Stimulated activated CD4-positive, alpha-beta T cell treated with anti-CD3 and anti-CD28 coated beads, Interleukin-2, amount 100 ng/mL, for 4 hours (primary cell): ENCODE data around the gene HMBS.
"Not testable (repeated sequence)": the region's sequence is repeated elsewhere in the genome, so short reads cannot be mapped to it uniquely, and the experiment has no call there.

ENCODE experiments used
- DNase-seq: peaks from one replicate; pipeline ENCODE4 v3.0.0-alpha.2; 2020; ENCODE audit warnings: low read depth

HMBS gene

DNA sequence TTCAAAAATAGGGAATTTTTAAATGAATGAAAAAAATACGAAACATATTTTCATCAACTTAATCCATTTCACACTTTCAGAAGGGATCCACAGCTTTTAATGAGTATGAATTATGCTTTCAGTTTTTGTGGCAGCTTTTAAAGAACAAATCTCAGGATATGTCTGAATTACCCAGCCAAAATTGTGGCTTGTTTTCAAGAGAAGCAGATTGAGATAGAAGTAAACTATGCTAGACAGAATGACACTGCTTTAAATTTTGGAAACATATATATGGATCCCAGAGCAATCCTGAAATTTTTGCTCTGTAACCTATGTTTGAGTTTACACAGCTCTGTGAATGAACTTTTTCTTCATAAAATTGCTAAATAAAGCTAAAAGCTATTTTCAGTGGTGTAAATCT, 34.3 kb downstream of the HMBS start:
- DNase-seq = no peak

DNA sequence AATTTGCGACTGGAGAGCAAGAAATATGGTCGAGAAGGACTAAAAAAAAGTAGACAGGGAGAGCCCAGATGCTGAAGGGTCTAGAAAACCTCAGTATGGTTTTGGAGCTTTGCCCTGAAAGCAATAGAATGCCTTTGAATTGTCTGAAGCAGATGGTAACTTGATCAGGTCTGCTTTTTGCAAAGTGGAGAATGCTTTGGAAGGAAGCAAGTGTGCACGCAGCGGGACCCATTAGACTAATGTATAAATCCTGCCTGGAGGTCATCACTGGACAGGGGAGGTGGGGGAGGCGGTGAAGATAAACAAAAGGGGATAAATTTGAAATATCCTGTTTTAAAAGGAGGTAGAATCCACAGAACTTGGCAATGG, 35.9 kb downstream of the HMBS start:
- no peak for DNase-seq

DNA sequence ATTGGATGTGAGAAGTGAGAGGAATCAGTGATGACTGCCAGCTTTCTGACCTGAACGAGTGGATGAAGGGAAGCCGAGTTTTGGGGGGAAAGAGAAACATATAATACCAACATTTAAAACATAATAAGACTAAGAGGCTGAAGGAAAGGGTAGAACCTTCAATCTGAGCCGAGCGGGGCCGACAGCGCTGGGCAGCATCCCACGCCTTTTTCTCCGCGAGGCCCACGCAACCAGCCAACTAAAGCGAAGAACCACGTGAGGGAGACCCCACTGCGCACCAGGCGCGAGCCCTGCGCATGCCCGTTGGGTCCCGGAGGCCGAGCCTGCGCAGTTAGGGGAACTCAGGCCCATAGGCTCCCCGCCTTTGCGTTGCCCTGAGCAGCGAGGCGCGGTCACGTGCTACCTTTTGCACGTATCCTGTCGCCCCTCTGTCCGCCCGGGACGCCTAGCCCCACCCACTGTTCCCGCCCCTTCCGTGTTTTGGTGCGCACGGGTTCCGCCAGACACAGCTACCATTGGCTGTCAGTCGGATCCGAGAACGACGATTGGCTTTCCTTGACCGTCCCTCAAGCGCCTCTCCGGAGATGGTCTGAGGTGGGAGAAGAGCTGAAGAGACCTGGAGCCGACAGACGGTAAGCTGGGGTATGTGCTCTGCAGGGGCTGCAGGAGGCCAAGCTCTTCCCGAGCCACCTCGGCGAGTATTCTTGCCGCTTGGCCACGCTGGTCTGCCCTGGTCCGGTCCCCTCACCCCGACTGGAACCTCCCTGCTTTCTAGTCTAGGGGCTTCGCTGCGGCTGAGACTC, 36.5 kb downstream of the HMBS start, which contains the start of gene HINFP:
Gene HINFP, plus strand, starts transcription at position 573 of the 803 bp plus-strand sequence. CDS start 5,365 bp downstream, outside the sequence.
- DNase-seq = peak; percentile 100

DNA sequence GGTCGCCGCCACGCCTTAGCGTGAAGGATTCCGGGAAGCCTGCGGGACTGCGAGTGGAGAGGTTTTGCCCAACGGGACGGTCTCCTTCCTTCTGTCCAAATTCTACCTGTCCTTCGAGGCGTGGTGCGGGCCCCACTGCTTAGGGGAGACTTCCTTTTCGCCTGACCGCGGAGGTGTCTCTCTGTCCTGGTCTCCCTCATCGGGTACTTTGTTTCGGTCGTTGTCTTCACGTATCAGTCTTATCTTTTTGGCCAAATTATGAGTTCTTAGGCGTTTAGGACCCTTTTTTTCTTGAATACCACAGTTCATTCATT, 37.1 kb downstream of the HMBS start:
- no peak for DNase-seq

DNA sequence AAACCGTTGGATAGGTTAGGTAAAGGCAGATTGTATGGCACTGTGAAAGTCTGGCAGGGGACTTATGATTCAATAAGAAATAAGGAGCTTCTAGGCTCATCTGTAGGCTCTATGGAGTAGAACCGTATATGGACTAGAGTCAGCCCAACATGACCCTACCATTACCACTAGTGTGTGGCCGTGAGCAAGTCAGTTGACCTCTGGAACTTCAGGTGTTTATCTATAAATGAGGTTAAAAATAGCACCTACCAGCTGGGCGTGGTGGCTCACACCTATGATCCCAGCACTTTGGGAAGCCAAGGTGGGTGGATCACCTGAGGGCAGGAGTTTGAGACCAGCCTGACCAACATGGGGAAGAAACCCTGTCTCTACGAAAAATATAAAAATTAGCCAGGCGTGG, 41.1 kb downstream of the HMBS start:
- DNase-seq = no peak

DNA sequence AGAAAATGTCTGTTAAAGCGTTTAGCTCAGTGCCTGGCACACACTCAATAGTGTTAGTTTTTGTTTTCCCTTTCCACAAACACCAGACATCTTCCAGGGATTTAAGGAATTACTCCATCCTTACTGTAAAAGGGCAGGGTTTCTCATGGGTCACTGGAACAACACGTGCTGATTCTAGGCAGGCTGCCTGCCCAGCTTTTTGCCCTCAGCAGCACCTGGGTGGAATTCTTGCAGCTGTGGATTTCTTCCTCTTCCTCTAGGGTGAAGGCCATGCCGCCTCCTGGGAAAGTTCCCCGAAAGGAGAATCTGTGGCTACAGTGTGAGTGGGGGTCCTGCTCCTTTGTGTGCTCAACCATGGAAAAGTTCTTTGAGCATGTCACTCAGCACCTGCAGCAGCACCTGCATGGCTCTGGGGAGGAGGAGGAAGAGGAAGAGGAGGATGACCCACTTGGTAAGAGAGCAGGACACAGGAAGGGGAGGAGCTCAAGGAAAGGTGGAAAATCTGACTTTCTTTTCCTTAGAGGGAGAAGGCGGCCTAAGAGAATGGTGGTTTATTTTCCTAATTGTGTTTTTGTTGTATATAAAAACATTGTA, 42.1 kb downstream of the HMBS start:
- DNase-seq = no peak

DNA sequence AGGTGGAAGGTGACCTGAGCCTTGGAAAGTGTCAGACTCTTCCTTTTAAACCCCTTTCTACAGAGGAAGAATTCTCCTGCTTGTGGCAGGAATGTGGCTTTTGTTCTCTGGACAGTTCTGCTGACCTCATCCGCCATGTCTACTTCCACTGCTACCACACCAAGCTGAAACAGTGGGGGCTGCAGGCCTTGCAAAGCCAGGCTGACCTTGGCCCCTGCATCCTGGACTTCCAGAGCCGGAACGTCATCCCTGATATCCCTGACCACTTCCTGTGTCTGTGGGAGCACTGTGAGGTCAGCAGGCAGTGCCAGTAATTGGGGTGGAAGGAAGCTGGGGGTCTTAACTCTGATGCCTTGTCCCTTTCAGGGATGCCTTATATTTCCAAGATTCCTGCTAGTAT, 46.0 kb downstream of the HMBS start:
- DNase-seq = no peak

DNA sequence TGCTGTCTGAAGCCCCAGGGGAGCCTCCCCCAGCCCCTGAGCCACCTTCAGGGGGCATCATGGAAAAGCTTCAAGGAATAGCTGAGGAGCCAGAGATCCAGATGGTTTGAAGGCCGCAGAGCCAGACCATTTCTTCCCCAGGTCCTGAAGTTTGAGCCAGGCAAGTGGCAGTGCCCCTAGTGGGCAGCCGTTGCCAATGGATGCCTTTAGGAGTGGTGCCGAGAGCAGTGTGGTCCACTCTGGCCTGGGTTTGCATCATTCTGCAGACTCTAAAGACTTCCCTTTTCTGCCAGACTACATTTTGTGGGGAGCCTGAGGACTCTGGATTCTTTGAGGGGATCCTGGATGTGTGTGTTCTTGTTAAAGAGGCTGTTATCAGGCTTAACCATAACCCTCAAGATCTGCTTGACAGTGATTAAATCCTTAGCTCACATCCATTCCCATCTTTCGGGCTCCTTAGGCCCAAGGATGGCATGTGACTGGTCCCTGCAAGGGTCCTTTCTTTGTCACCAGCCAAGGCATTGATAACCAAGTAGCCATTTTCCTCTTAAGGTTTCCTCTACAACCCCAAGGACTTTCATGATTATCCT, 49.8 kb downstream of the HMBS start:
- DNase-seq = no peak

DNA sequence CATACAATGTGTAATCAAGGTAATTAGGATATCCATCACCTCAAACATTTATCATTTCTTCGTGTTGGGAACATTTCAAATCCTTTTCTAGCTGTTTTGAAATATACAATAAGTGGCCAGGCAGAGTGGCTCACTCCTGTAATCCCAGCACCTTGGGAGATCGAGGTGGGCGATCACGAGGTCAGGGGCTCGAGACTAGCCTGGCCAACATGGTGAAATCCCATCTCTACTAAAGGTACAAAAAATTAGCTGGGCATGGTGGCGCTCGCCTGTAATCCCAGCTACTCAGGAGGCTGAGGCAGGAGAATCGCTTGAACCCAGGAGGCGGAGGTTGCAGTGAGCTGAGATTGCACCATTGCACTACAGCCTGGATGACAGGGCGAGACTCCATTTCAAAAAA, 54.6 kb downstream of the HMBS start:
- DNase-seq = not testable (repeated sequence)
